PC-3 (cell line): ENCODE results near the gene SNRNP25.

Source experiments
- EZH2 ChIP-seq: fragments of 300-600 bp; sonication (generic); IDR thresholded peaks from one replicate; pipeline ENCODE4 v1.6.1; 2017; ENCODE audit warnings: antibody characterized with exemption, mild to moderate bottlenecking, low read length; ENCODE audit not compliant: unreplicated experiment
- EZH2phosphoT487 ChIP-seq: fragments of 300-600 bp; sonication (generic); IDR thresholded peaks from 2 replicates; pipeline ENCODE4 v1.6.1; 2018; ENCODE audit warnings: mild to moderate bottlenecking, antibody characterized with exemption, low read length, borderline replicate concordance
- TF ChIP-seq, protein P1 (sequence below): fragments of 300-600 bp; sonication (generic); conservative IDR thresholded peaks from 2 replicates; pipeline ENCODE4 v1.5.1; 2017; ENCODE audit warnings: antibody characterized with exemption, low read depth, mild to moderate bottlenecking, low read length

- TF ChIP-seq, protein P1, sequence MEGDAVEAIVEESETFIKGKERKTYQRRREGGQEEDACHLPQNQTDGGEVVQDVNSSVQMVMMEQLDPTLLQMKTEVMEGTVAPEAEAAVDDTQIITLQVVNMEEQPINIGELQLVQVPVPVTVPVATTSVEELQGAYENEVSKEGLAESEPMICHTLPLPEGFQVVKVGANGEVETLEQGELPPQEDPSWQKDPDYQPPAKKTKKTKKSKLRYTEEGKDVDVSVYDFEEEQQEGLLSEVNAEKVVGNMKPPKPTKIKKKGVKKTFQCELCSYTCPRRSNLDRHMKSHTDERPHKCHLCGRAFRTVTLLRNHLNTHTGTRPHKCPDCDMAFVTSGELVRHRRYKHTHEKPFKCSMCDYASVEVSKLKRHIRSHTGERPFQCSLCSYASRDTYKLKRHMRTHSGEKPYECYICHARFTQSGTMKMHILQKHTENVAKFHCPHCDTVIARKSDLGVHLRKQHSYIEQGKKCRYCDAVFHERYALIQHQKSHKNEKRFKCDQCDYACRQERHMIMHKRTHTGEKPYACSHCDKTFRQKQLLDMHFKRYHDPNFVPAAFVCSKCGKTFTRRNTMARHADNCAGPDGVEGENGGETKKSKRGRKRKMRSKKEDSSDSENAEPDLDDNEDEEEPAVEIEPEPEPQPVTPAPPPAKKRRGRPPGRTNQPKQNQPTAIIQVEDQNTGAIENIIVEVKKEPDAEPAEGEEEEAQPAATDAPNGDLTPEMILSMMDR, result no peak
- TF ChIP-seq EZH2 (no peak), EZH2phosphoT487 (no peak)
Measured at GRCh38 chr16:74747-75334, 21.2 kb downstream of the SNRNP25 start.
